HG03066 (cell line): ENCODE measurements around the gene SELENOI.
"Not testable (repeated sequence)": the region's sequence is repeated elsewhere in the genome, so short reads cannot be mapped to it uniquely, and the experiment has no call there.

ENCODE experiments used
- ATAC-seq: cut with Tn5 transposase; IDR thresholded peaks from one replicate; pipeline ENCODE4 v1.9.1; 2021; ENCODE audit warnings: low read depth; ENCODE audit not compliant: unreplicated experiment

SELENOI gene

GRCh38 chr2:26325851-26326250 lies 20.1 kb upstream of the SELENOI start:
- ATAC-seq = no peak

DNA sequence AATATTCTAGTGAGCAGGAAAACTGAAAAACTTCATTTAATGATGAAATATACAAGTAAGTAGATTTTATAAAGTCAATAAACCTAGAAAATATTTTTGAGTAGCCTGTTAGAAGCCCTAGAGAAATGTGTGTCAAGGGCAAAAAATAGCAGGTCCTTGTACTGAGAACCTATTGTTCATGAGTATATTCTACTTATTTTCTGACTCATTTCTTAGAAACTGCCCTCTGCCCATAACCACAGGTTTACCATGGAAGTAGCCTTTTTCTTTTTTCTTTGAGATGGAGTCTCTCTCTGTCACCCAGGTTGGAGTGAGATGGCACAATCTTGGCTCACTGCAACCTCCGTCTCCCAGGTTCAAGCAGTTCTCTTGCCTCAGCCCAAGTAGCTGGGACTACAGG lies 19.4 kb upstream of the SELENOI start:
- ATAC-seq = no peak

DNA sequence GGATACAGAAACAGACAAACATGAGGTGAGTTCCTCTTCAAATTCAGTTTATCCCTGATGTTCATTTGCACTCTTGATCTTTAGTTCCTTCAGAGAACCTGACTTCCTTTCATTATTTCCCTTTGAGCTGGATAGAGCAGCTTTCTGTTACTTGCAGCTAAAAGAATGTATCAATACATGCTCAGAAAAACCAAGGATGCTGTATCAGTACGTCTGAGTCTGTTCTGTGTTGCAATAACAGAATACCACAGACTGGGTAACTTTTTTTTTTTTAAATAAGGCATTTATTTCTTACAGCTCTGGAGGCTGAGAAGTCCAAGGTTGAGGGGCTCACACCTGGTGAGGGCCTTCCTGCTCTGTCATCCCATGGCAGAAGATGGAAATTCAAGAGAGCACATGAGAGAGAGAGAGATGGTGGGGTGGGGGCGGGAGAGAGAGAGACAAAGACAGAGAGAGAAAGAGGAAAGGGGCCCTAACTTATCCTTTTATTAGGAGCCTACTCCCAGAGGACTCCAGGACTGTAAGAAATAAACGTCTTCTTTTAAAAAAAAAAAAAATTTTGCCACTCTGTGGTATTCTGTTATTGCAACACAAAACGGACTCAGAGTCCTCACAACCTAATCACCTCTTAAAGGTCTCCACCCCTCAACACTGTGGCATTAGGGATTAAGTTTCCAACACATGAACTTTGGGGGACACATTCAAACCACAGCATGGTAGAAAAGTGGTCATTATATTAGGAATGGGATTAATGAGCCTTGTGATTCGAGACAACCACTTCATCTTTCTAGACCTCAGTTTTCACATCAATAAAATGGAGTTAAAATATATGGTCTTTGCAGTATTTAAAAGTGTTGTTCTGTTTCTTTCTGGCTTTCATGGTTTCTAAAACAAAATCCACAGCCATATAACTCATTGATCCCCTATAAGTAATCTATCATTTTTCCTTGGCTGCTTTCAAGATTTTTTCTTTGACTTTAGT lies 18.4 kb upstream of the SELENOI start:
- no peak for ATAC-seq

- ATAC-seq = not testable (repeated sequence)
Observed at GRCh38 chr2:26329083-26329482, 16.9 kb upstream of the SELENOI start.

DNA sequence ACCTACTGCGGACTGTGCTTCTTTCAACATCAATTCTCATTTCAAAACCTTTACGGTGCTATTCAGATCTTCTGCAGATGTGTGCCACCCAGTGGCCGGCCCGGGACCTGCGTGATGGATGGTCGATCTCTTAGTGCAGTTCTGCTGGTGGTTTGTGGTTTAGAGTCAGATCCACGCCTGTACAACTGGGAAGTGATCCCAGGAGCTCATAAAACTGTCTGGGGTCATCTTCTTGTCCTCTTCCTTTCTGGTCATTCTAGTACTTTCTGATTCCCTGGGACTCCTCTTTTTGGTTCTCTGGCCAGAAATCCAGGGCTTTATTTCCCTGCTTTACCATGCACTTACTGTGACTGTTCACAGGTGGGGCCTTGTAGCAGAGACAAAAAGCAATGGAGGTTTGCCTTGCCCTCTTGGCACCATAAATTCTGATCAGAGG lies 15.8 kb upstream of the SELENOI start:
- ATAC-seq = peak; percentile 80

DNA sequence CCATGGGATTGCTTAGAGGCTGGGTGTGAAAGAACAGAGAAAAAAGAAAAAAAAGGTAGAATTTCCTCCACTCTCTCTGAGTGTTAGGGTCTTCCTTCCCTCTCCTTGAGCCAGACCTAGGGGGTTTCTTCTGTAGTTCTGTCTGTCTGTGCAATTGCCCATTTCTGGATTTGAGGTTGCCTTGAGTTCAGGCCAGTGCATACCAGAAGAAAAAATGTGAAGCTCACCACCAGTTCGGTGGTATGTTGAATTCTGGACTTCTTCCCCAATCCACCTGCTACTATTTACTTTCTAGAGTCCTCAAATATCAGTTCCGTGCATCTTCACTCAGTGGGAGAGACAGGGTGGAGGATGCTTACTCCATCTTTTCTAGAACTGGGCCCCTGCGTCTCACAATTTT lies 15.3 kb upstream of the SELENOI start:
- ATAC-seq = no peak

- not testable (repeated sequence) for ATAC-seq
Observed at GRCh38 chr2:26331321-26331720, 14.6 kb upstream of the SELENOI start.

DNA sequence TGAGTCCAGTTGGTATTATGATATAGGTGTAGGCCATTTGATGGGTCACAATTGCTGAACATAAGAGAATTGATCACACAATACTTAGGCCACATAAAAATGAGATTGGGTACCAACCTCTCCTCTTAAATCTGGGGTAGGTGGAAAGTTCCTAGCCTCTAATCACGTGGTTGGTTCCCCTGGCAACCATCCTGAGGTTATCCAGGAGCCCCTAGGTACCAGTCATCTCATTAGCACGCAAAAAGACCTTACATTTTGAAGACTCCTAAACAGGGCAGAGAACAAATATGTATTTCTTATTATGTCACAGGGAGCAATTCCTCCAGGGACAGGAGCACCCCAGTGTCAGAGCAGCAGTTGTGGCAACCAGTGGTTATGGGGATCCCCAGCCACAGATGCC lies 12.7 kb upstream of the SELENOI start:
- no peak for ATAC-seq

DNA sequence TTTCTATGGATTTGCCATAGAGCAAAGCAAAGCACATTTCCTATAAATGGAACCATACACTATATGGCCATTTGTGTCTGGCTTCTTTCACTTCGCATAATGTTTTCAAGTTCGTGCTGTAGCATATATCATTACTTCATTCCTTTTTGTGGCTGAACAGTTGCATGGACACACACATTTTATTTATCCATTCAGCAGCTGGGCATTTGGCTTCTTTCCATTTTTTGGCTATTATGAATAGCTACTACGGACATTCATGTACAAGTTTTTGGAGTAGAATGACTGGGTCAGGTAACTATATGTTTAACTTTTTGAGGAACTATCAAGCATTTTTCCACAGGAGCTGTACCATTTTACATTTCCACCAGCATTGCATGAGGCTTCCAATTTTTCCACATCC lies 10.7 kb upstream of the SELENOI start:
- ATAC-seq = no peak

GRCh38 chr2:26336719-26337118 lies 9.2 kb upstream of the SELENOI start:
- ATAC-seq = no peak

DNA sequence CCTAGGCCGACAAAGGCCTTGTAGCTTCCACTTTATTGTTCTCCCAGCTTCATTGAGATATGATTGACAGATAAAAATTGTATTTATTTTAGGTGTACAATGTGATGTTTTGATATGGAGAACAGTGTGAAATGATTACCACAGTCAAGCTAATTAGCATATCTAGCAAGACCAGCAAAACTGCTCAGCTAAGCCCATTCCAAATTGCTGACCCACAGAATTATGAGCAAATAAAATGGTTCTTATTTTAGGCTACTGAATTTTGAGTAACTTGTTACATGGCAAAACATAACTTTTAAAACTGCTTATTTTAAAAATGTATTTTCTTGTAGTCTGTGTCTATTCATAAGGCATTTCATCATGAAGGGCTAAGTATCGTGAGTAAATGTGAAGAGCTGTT lies 8.6 kb upstream of the SELENOI start:
- ATAC-seq = no peak

DNA sequence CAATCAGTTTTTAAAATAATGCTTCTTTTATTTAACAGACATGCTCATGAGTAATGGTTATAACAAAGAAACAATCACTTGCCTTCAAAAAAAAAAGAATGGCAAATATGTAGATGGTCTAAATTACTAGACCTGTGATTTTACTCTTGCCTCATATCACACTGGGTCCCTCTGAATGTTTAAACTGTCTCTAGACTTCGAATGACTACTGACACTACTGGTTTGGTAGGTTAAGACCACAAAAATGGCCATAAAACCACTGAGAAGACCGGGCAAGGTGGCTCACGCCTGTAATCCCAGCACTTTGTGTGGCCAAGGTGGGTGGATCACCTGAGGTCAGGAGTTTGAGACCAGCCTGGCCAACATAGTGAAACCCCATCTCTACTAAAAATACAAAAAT lies 5.1 kb upstream of the SELENOI start:
- ATAC-seq = no peak

GRCh38 chr2:26344581-26345282 lies 1.2 kb upstream of the SELENOI start:
- no peak for ATAC-seq

DNA sequence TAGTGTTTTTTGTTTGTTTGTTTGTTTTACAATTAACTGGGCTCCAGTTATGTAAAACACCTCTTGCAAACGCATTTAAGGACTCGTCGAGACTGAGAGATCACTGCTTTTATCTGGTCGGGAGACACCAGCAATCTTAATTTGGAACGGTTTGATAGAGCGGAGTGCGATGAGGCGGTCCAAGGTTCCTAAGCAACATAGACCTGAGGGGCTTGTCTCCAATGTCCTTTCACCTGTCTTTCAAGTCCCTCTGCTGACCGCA lies 729 bp upstream of the SELENOI start:
- ATAC-seq = no peak

- ATAC-seq = no peak
Observed at GRCh38 chr2:26346454-26347053, 611 bp downstream of the SELENOI start, which contains the start of gene ADGRF3. ADGRF3 (minus strand) TSS chr2:26346789; CDS start chr2:26346234, 555 bp downstream.

DNA sequence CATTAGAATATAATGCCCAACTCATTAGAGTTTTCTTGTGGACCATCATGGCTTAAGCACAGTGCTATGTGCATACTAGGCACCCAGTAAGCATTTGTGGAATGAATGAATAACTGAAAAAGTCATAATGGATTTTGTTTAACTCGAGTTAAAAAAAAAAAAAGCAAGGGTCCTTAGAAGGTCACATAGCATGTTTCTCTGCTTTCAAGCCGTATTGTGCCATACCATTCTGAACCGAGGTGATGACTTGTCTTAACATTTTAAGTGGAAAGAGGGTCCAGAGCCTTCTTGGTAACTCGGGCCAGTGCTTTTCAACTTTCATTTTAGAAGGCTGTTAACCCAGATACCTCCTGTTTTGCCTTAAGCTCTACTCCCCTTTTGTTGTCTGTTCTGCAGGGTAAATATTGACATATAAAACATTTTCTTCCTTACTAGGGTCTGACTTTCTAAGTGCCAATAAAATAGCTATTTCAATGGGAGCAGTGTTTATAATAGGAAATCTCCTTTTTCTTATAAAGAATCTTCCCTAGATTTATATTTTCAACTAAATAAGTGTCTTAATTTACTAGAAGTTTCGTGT lies 1.4 kb downstream of the SELENOI start:
- no peak for ATAC-seq

- no peak for ATAC-seq
Observed at GRCh38 chr2:26349690-26350089, 3.7 kb downstream of the SELENOI start.

DNA sequence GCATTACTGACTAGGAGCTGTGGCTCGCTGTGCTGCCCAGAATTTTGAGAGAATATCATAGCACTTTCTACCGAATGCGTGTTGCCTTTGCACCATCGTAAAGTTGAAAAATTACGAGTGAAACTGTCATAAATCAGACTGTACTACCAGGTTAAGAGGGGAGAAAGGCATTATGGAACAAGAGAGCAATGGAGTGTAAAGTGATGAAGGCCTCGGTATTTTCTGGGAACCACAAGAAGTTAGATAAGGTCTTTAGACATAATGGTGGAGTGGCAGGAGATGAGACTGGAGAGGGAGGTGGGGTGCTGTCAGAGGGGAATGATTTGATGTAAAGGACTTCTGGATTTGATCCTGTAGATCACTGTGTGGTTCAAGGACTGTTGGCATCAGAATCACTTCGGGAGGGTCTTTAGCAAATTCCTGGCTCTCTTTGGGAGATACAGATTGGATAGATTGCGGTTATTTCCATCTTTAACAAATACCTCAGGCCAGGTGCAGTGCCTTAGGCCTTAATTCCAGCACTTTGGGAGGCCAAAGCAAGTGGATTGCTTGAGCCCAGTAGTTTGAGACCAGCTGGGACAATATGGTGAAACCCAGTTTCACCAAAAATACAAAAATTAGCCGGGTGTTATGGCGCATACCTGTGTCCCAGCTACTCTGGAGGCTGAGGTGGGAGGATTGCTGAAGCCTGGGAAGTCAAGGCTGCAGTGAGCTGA lies 5.6 kb downstream of the SELENOI start:
- ATAC-seq = no peak

DNA sequence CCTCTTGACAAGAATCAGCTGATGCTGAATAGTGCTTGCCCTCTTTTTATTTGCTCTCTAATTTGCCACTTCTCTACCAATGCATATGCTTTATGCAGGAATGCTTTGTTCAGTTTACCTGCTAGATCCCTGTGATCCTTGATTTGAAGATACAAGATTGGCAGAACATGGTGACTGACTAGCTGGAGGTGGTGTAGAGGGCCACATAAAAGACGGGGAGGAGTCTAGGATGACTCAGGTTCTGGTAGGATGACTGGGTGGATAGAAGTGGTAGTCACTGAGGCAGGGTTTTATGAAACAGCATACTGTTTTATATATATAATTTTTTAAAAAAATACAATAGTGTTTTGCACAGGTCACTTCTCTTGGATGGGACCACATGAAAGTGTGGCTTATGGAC lies 6.9 kb downstream of the SELENOI start:
- no peak for ATAC-seq

DNA sequence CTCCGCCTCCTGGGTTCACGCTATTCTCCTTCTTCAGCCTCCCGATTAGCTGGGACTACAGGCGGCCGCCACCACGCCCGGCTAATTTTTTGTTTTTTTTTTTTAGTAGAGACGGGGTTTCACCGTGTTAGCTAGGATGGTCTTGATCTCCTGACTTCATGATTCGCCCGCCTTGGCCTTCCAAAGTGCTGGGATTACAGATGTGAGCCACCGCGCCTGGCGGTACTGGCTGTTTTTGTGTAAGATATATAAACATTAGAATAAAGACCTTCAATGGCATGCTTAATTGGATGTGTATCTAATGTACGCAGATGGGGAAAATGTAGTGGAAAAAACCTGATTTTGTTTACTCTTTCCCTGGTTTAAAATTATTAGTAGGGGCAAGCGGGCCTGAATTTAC lies 8.5 kb downstream of the SELENOI start:
- ATAC-seq = not testable (repeated sequence)
